ENCODE measurements around the gene CDC42SE2. TPM values are rescaled to one million over a fixed set of nuclear protein-coding genes. Genes with fewer than 3 reads are reported as not detected.

CDC42SE2 gene
- total RNA-seq, 1 donor from 2014 or later, result 27.8 TPM

DNA sequence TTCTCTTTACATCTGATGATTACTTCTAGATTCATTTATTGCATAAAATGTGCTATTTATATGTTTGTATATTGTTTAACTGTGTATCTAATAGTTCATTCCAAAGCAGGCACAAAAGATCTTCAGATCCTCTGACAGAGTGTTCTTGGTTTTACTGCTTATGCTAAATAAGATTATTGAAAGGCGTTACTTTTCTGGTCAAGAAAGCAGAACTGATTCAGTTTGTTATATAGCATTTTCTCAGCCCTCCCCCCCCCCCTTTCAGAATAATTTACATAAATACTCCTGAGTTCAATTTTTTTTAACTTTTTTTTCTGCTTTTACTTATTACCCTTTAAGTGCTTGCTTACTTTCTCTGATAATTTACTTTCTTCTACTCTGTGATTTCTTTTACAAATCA lies 15.4 kb downstream of the CDC42SE2 start:
- Mint-ChIP-seq H3K36me3 (peaks cover 6% of the 10 kb centered on the region), H3K4me3 (no peak overlapping the region), H3K27me3 (no peaks in the 10 kb centered on the region), H3K27ac (no peak overlapping the region), H3K9me3 (no peaks in the 10 kb centered on the region), H3K4me1 (ENCODE audit: unreplicated experiment) (peaks cover 37% of the 10 kb centered on the region)
- no peak for DNase-seq (ENCODE audit: extremely low spot score, unreplicated experiment)
- TF ChIP-seq, protein P1, sequence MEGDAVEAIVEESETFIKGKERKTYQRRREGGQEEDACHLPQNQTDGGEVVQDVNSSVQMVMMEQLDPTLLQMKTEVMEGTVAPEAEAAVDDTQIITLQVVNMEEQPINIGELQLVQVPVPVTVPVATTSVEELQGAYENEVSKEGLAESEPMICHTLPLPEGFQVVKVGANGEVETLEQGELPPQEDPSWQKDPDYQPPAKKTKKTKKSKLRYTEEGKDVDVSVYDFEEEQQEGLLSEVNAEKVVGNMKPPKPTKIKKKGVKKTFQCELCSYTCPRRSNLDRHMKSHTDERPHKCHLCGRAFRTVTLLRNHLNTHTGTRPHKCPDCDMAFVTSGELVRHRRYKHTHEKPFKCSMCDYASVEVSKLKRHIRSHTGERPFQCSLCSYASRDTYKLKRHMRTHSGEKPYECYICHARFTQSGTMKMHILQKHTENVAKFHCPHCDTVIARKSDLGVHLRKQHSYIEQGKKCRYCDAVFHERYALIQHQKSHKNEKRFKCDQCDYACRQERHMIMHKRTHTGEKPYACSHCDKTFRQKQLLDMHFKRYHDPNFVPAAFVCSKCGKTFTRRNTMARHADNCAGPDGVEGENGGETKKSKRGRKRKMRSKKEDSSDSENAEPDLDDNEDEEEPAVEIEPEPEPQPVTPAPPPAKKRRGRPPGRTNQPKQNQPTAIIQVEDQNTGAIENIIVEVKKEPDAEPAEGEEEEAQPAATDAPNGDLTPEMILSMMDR (conservative IDR thresholded peaks at IDR 0.05), result no peak

- DNase-seq (ENCODE audit: extremely low spot score, unreplicated experiment), result no peak
- Mint-ChIP-seq H3K27ac (peak overlapping the region; percentile 91), H3K36me3 (peaks cover 1% of the 10 kb centered on the region), H3K9me3 (no peaks in the 10 kb centered on the region), H3K4me3 (peak overlapping the region; percentile 10), H3K4me1 (ENCODE audit: unreplicated experiment) (peaks cover 30% of the 10 kb centered on the region), H3K27me3 (no peaks in the 10 kb centered on the region)
- TF ChIP-seq, protein P1 (conservative IDR thresholded peaks at IDR 0.05), result no peak
Observed at GRCh38 chr5:131280417-131280816, 16.6 kb downstream of the CDC42SE2 start.

GRCh38 chr5:131281133-131281867 lies 17.4 kb downstream of the CDC42SE2 start:
- TF ChIP-seq, protein P1 (conservative IDR thresholded peaks at IDR 0.05), result no peak
- peak overlapping the region; percentile 91 for H3K27ac Mint-ChIP-seq
- H3K4me1 Mint-ChIP-seq (ENCODE audit: unreplicated experiment), result peaks cover 30% of the 10 kb centered on the region
- no peaks in the 10 kb centered on the region for H3K9me3 Mint-ChIP-seq
- H3K4me3 Mint-ChIP-seq, result peak overlapping the region; percentile 59
- H3K36me3 Mint-ChIP-seq, result peaks cover 3% of the 10 kb centered on the region
- no peaks in the 10 kb centered on the region for H3K27me3 Mint-ChIP-seq
- DNase-seq (ENCODE audit: extremely low spot score, unreplicated experiment), result no peak

- no peaks in the 10 kb centered on the region for H3K9me3 Mint-ChIP-seq
- no peak for DNase-seq (ENCODE audit: extremely low spot score, unreplicated experiment)
- peak overlapping the region; percentile 91 for H3K27ac Mint-ChIP-seq
- peaks cover 30% of the 10 kb centered on the region for H3K4me1 Mint-ChIP-seq (ENCODE audit: unreplicated experiment)
- H3K4me3 Mint-ChIP-seq, result peak overlapping the region; percentile 59
- TF ChIP-seq, protein P1 (conservative IDR thresholded peaks at IDR 0.05), result no peak
- peaks cover 3% of the 10 kb centered on the region for H3K36me3 Mint-ChIP-seq
- H3K27me3 Mint-ChIP-seq, result no peaks in the 10 kb centered on the region
Observed at GRCh38 chr5:131281868-131282234, 18.0 kb downstream of the CDC42SE2 start.

DNA sequence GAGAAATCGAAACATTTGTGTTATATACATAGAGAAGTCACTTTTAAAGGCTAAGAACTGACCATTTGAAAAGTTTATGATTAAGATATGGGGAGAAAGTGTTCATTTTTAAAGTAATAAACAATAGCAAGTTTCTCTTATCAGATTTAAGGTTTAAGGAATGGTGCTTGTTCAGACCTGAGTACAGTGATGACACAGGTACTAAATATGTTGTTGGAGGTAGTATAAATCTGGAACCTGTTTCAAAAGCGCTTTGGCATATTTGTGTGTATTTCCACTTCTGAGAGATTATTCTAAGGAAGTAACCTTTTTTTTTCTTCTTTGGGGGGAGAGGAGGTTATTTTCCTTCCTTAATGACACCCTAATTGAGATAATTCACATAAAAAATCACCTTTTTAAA lies 18.4 kb downstream of the CDC42SE2 start:
- DNase-seq (ENCODE audit: extremely low spot score, unreplicated experiment), result no peak
- H3K9me3 Mint-ChIP-seq, result no peaks in the 10 kb centered on the region
- peak overlapping the region; percentile 59 for H3K4me3 Mint-ChIP-seq
- H3K36me3 Mint-ChIP-seq, result peaks cover 3% of the 10 kb centered on the region
- TF ChIP-seq, protein P1 (conservative IDR thresholded peaks at IDR 0.05), result no peak
- H3K27me3 Mint-ChIP-seq, result no peaks in the 10 kb centered on the region
- peak overlapping the region; percentile 91 for H3K27ac Mint-ChIP-seq
- H3K4me1 Mint-ChIP-seq (ENCODE audit: unreplicated experiment), result peaks cover 30% of the 10 kb centered on the region

Measured in type B pancreatic cell (in vitro differentiated cells).